GM18858 (cell line): ENCODE measurements around the gene LUC7L.
"Not testable (repeated sequence)": the region's sequence is repeated elsewhere in the genome, so short reads cannot be mapped to it uniquely, and the experiment has no call there.

Experiments used
- ATAC-seq: cut with Tn5 transposase; IDR thresholded peaks from one replicate; pipeline ENCODE4 v1.9.1; 2021; ENCODE audit not compliant: unreplicated experiment

The LUC7L gene

GRCh38 chr16:264440-264951, 35.2 kb upstream of the LUC7L start:
- ATAC-seq, result no peak

GRCh38 chr16:263944-264343, 34.7 kb upstream of the LUC7L start:
- no peak for ATAC-seq

- no peak for ATAC-seq
Measured at GRCh38 chr16:263182-263774, 34.0 kb upstream of the LUC7L start.

- no peak for ATAC-seq
Measured at GRCh38 chr16:262121-262745, 33.0 kb upstream of the LUC7L start.

GRCh38 chr16:261031-261691, 31.9 kb upstream of the LUC7L start:
- ATAC-seq, result no peak

- no peak for ATAC-seq
Measured at GRCh38 chr16:260326-260725, 31.1 kb upstream of the LUC7L start.

- ATAC-seq, result no peak
Measured at GRCh38 chr16:259814-260253, 30.6 kb upstream of the LUC7L start.

- no peak for ATAC-seq
Measured at GRCh38 chr16:259226-259625, 30.0 kb upstream of the LUC7L start.

- not testable (repeated sequence) for ATAC-seq
Measured at GRCh38 chr16:258091-258490, 28.8 kb upstream of the LUC7L start.

- no peak for ATAC-seq
Measured at GRCh38 chr16:255183-255582, 25.9 kb upstream of the LUC7L start.

- ATAC-seq, result no peak
Measured at GRCh38 chr16:254461-254860, 25.2 kb upstream of the LUC7L start.

GRCh38 chr16:253833-254232, 24.6 kb upstream of the LUC7L start:
- no peak for ATAC-seq

GRCh38 chr16:252366-253337, 23.4 kb upstream of the LUC7L start:
- ATAC-seq, result no peak

- ATAC-seq, result no peak
Measured at GRCh38 chr16:249431-249830, 20.2 kb upstream of the LUC7L start.

GRCh38 chr16:247027-247426, 17.8 kb upstream of the LUC7L start:
- ATAC-seq, result no peak

GRCh38 chr16:245105-245504, 15.9 kb upstream of the LUC7L start:
- ATAC-seq, result no peak

- no peak for ATAC-seq
Measured at GRCh38 chr16:243348-243747, 14.1 kb upstream of the LUC7L start.

GRCh38 chr16:242281-242680, 13.0 kb upstream of the LUC7L start:
- no peak for ATAC-seq

GRCh38 chr16:240559-240958, 11.3 kb upstream of the LUC7L start:
- no peak for ATAC-seq

GRCh38 chr16:239948-240277, 10.7 kb upstream of the LUC7L start:
- ATAC-seq, result no peak
